ENCODE data around the gene RNF2.

GRCh38 chr1:185027252-185027882 lies 18.0 kb upstream of the RNF2 start:
- TF ChIP-seq, protein P1, sequence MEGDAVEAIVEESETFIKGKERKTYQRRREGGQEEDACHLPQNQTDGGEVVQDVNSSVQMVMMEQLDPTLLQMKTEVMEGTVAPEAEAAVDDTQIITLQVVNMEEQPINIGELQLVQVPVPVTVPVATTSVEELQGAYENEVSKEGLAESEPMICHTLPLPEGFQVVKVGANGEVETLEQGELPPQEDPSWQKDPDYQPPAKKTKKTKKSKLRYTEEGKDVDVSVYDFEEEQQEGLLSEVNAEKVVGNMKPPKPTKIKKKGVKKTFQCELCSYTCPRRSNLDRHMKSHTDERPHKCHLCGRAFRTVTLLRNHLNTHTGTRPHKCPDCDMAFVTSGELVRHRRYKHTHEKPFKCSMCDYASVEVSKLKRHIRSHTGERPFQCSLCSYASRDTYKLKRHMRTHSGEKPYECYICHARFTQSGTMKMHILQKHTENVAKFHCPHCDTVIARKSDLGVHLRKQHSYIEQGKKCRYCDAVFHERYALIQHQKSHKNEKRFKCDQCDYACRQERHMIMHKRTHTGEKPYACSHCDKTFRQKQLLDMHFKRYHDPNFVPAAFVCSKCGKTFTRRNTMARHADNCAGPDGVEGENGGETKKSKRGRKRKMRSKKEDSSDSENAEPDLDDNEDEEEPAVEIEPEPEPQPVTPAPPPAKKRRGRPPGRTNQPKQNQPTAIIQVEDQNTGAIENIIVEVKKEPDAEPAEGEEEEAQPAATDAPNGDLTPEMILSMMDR (IDR thresholded peaks at IDR 0.05; ENCODE audit: low read depth, low read length, missing input control), result no peak
- TF ChIP-seq HNF4A (conservative IDR thresholded peaks at IDR 0.05), result no peak
- TF ChIP-seq, protein P2, sequence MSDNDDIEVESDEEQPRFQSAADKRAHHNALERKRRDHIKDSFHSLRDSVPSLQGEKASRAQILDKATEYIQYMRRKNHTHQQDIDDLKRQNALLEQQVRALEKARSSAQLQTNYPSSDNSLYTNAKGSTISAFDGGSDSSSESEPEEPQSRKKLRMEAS (IDR thresholded peaks at IDR 0.05), result no peak
- no peak for TF ChIP-seq TAF1 (conservative IDR thresholded peaks at IDR 0.05)
- TF ChIP-seq FOXA1 (IDR thresholded peaks at IDR 0.05), result no peak
- no peak for TF ChIP-seq SP1 (IDR thresholded peaks at IDR 0.05)
- TF ChIP-seq FOXA2 (IDR thresholded peaks at IDR 0.05), result no peak
- no peak for TF ChIP-seq REST (IDR thresholded peaks at IDR 0.05)

All from liver (tissue), 3 donors.